K562 (cell line): ENCODE measurements around the gene SGTB. TPM values are rescaled to one million over a fixed set of nuclear protein-coding genes. Genes with fewer than 3 reads are reported as not detected.
A peak's percentile ranks its signal among the peaks of the same experiment; 100 is the strongest.

Experiments
- ATAC-seq: fragments of 200-7000 bp; cut with Tn5 transposase; 3 replicates; pipeline ENCODE4 v1.9.1; 2020; ENCODE audit warnings: moderate library complexity
- BruUV-seq: library from RNA; stranded (reverse); fragments of 400-500 nt; replicated peaks from 2 replicates; lab custom pipeline; 2021; lab: Mats Ljungman, UMichigan
- CTCF ChIA-PET: fragments of 300-600 bp; formaldehyde crosslinking; extraction: SDS; loops from one replicate; lab custom pipeline; 2021; ENCODE audit warnings: low intra/inter-chr PET ratio; lab: Yijun Ruan, JAX
- POLR2A ChIA-PET: fragments of 300-600, 350-650 bp; sonication (Branson Sonifier 250); formaldehyde crosslinking; extraction: SDS; loops from one replicate; lab custom pipeline; 2021; ENCODE audit warnings: antibody characterized with exemption, inconsistent platforms; lab: Yijun Ruan, JAX
- DNase-seq, 4 experiments: peaks; one replicate each; pipeline versions ENCODE4 v3.0.0 to v3.0.0-alpha.2; 2011 to 2018; ENCODE audit warnings: low spot score in 3 of 4, mixed read lengths in 3 of 4; ENCODE audit errors: extremely low read depth in 1 of 4
- FAIRE-seq: peaks from 2 replicates; lab custom pipeline; 2011; peaks lifted over from hg19 to GRCh38; lab: Jason Lieb, UNC
- H2AFZ ChIP-seq: 2 replicates; pipeline ENCODE4 v1.6.0; 2011; ENCODE audit warnings: low read depth, low read length, control low read depth, inconsistent platforms
- H3K27ac ChIP-seq: fragments of 200-600 bp; 3 replicates; pipeline ENCODE4 v1.8.0; 2011; ENCODE audit warnings: low read depth, mild to moderate bottlenecking, control low read depth, inconsistent platforms, low read length, moderate library complexity, mixed read lengths; ENCODE audit errors: extremely low read depth
- H3K27me3 ChIP-seq, 2 experiments: fragments of 300-600 bp in 1 of 2; 2 replicates in 1 of 2; 3 replicates in 1 of 2; pipeline versions ENCODE4 v1.6.0 to v1.8.0; 2011; ENCODE audit warnings: inconsistent platforms in 2 of 2, low read length in 2 of 2, mild to moderate bottlenecking in 1 of 2, mixed read lengths in 1 of 2, moderate library complexity in 1 of 2; ENCODE audit not compliant: control insufficient read depth in 2 of 2, insufficient read depth in 2 of 2
- H3K36me3 ChIP-seq: fragments of 300-600 bp; 3 replicates; pipeline ENCODE4 v1.8.0; 2011; ENCODE audit warnings: mild to moderate bottlenecking, low read length, inconsistent platforms; ENCODE audit not compliant: control insufficient read depth, insufficient read depth
- H3K4me1 ChIP-seq, 2 experiments: fragments of 200-600 bp in 1 of 2; replicated peaks in 1 of 2; 2 replicates in 1 of 2; 3 replicates in 1 of 2; pipeline versions ENCODE4 v1.5.1 to v1.8.0; 2011; ENCODE audit warnings: inconsistent platforms in 2 of 2, low read length in 2 of 2, mild to moderate bottlenecking in 1 of 2, mixed read lengths in 1 of 2, moderate library complexity in 1 of 2; ENCODE audit not compliant: control insufficient read depth in 2 of 2, insufficient read depth in 2 of 2
- H3K4me2 ChIP-seq: 2 replicates; pipeline ENCODE4 v1.6.1; 2011; ENCODE audit warnings: low read length, control low read depth, inconsistent platforms, mixed read lengths; ENCODE audit not compliant: insufficient read depth
- H3K4me3 ChIP-seq: fragments of 200-600 bp; sonication (generic), shearing (Covaris generic); 2 replicates; pipeline ENCODE4 v1.5.1; 2016; ENCODE audit warnings: control low read depth, inconsistent platforms
- H3K79me2 ChIP-seq: fragments of 200-600 bp; 3 replicates; pipeline ENCODE4 v1.8.0; 2011; ENCODE audit warnings: low read length, inconsistent platforms; ENCODE audit not compliant: control insufficient read depth, insufficient read depth
- H3K9ac ChIP-seq, 2 experiments: 2 replicates each; pipeline versions ENCODE4 v1.6.0 to v1.6.1; 2011; ENCODE audit warnings: low read depth in 2 of 2, low read length in 2 of 2, control low read depth in 1 of 2, inconsistent platforms in 1 of 2, mild to moderate bottlenecking in 1 of 2, mixed read lengths in 1 of 2; ENCODE audit not compliant: insufficient read depth in 1 of 2
- H3K9me1 ChIP-seq: one replicate; pipeline ENCODE4 v1.6.0; 2011; ENCODE audit warnings: inconsistent platforms, mild to moderate bottlenecking, low read length, moderate library complexity; ENCODE audit not compliant: control insufficient read depth, insufficient read depth
- H3K9me3 ChIP-seq: replicated peaks from 2 replicates; pipeline ENCODE4 v1.5.1; 2011; ENCODE audit warnings: low read depth, low read length, inconsistent platforms; ENCODE audit not compliant: control insufficient read depth, insufficient read depth
- H4K20me1 ChIP-seq: replicated peaks from 2 replicates; pipeline ENCODE4 v1.6.1; 2011; ENCODE audit warnings: low read length, inconsistent platforms, mixed read lengths; ENCODE audit not compliant: control insufficient read depth, insufficient read depth
- HDAC1 ChIP-seq, 2 experiments: fragments of 450-650 bp; IDR thresholded peaks; 2 replicates each; pipeline ENCODE4 v1.6.1; 2016 to 2017; ENCODE audit warnings: inconsistent platforms in 1 of 2, mild to moderate bottlenecking in 1 of 2, moderate library complexity in 1 of 2
- NFRKB ChIP-seq: fragments of 450-650 bp; IDR thresholded peaks from 2 replicates; pipeline ENCODE4 v1.6.1; 2016; ENCODE audit warnings: low read depth
- SETDB1 ChIP-seq: IDR thresholded peaks from one replicate; pipeline ENCODE4 v1.6.1; 2012; ENCODE audit warnings: low read length, control low read depth, inconsistent platforms
- SIN3B ChIP-seq: fragments of 450-650 bp; IDR thresholded peaks from 2 replicates; pipeline ENCODE4 v1.6.1; 2017; ENCODE audit warnings: low read depth, mild to moderate bottlenecking, moderate library complexity
- TFAP4 ChIP-seq: sonication (generic); formaldehyde crosslinking; IDR thresholded peaks from 2 replicates; pipeline ENCODE4 v1.8.0; 2022; ENCODE audit warnings: missing genetic modification reagents, mild to moderate bottlenecking, moderate library complexity, borderline replicate concordance
- YY1 ChIP-seq, 3 experiments: IDR thresholded peaks; 2 replicates each; pipeline ENCODE4 v1.6.1; 2011; ENCODE audit warnings: low read length in 2 of 3, mild to moderate bottlenecking in 2 of 3, moderate library complexity in 2 of 3, borderline replicate concordance in 1 of 3, control low read depth in 1 of 3, low read depth in 1 of 3; ENCODE audit not compliant: insufficient read depth in 3 of 3, insufficient replicate concordance in 2 of 3, control insufficient read depth in 1 of 3, insufficient read length in 1 of 3; ENCODE audit errors: extremely low read depth in 1 of 3
- ZNF655 ChIP-seq: fragments of 250-450 bp; sonication (Bioruptor Pico); IDR thresholded peaks from 2 replicates; pipeline ENCODE4 v1.5.0; 2021
- WGBS: fragments of 100-300 bp; shearing (Covaris generic); methylation state at CpG from one replicate; pipeline ENCODE4 v1.1.6; 2016; ENCODE audit warnings: low coverage, mixed read lengths; ENCODE audit not compliant: insufficient coverage; ENCODE audit errors: missing lambda C conversion rate; 5-methylcytosine and 5-hydroxymethylcytosine counted together
- in situ Hi-C: fragments of 300-500 bp; cut with MboI; formaldehyde crosslinking; loops from 4 replicates; pipeline ENCODE4 v1.15.0; 2018; ENCODE audit warnings: inconsistent platforms, mixed read lengths
- intact Hi-C: fragments of 100-400 bp; cut with micrococcal nuclease; formaldehyde crosslinking; loops from 2 replicates; pipeline ENCODE4 v1.14.2; 2022
- polyA plus RNA-seq, 8 experiments: library from polyadenylated mRNA; depleted of rRNA in 4 of 8; stranded (reverse) in 5 of 8; unstranded in 3 of 8; fragments of >200 nt; fragmentation: Nextera tagmentation in 2 of 8; fragmentation: Illumina TruSeq in 1 of 8; extraction: Ambion mirVana in 2 of 8; extraction: Trizol in 1 of 8; gene quantifications; 2 replicates each; pipeline versions ENCODE4 v1.2.1 to v1.2.3, GENCODE V29; 2011 to 2014; ENCODE audit warnings: inconsistent platforms in 1 of 8, missing spikeins in 1 of 8
- total RNA-seq, 7 experiments: library from RNA; depleted of rRNA in 6 of 7; stranded (reverse); fragments of >200 nt in 6 of 7; fragmentation: Illumina TruSeq in 2 of 7; extraction: Trizol in 2 of 7; gene quantifications; 2 replicates each; pipeline versions ENCODE4 v1.2.1 to v1.2.3, GENCODE V29; 2011 to 2021; ENCODE audit warnings: low replicate concordance in 1 of 7

SGTB gene
- total and polyA plus RNA-seq, 9 of the 15 experiments (the other 6 are each of a cell fraction or from before 2014, with no cell fraction given) = 1.3 to 8.4 (median 4.8) TPM

- peak in 2 of 3 experiments; percentile 37 to 83 for TF ChIP-seq YY1 (IDR thresholded peaks at IDR 0.05; ENCODE audit: borderline replicate concordance in 1 of 3, control insufficient read depth in 1 of 3, extremely low read depth in 1 of 3, insufficient read depth in 3 of 3, insufficient read length in 1 of 3, insufficient replicate concordance in 2 of 3, low read depth in 1 of 3, low read length in 2 of 3)
Observed at GRCh38 chr5:65625743-65626142, 96.2 kb downstream of the SGTB start (continued).

- Histone ChIP-seq H2AFZ (peak within 1 kb of the TSS; percentile 100), H3K27me3 (no peaks in the 10 kb centered on the region), H3K9me3 (no peaks in the 10 kb centered on the region), H3K9me1 (no peaks in the 10 kb centered on the region), H3K4me1 (peaks cover 6 to 14% of the 10 kb centered on the region in 2 experiments), H3K9ac (peak within 1 kb of the TSS; percentile 91 to 93), H3K4me3 (peak within 1 kb of the TSS; percentile 59), H3K79me2 (peaks cover 80% of the 10 kb centered on the region), H3K4me2 (peak within 1 kb of the TSS; percentile 95), H3K27ac (peak within 1 kb of the TSS; percentile 84), H3K36me3 (peaks cover 18% of the 10 kb centered on the region), H4K20me1 (no peaks in the 10 kb centered on the region; the same call in 1 of the 2 replicates)
- FAIRE-seq (no peak), ATAC-seq (peak; percentile 82), DNase-seq (peak; percentile 74 to 89 (median 78))
- BruUV-seq = TSS peak; percentile 74
- intact Hi-C loops = loop anchor here (2.0 to 10.0 kb wide), 2 partner anchors 100 to 300 kb away; partner anchors contain the start of gene ERBIN
- ChIA-PET POLR2A (interaction anchor here (1.0 to 1.5 kb wide), 2 partner anchors 26 to 62 kb away, joined by 3 to 5 read pairs; partner anchors contain the start of genes CENPK and PPWD1), CTCF (no interaction called here)
- in situ Hi-C loops = no loop called here
- WGBS = under 1% methylated on average over 34 of the region's 36 CpGs
- TF ChIP-seq TFAP4 = peak; percentile 1; the same call in 1 of the 2 replicates
- no peak for TF ChIP-seq ZNF655 (CRISPR knock-in tag)
- TF ChIP-seq SETDB1 = no peak
- TF ChIP-seq HDAC1 (IDR thresholded peaks at IDR 0.05) = peak in 1 of 2 experiments; percentile 85; a peak in 2 of 4 replicates
- TF ChIP-seq SIN3B = peak; percentile 90
- peak; percentile 69 for TF ChIP-seq NFRKB
Observed at GRCh38 chr5:65624571-65625555, 97.0 kb downstream of the SGTB start, which contains the start of the genes SHLD3 and TRAPPC13. TSS of gene SHLD3 (plus strand) at chr5:65625027. CDS start at chr5:65629588, 4,561 bp downstream. TSS of gene TRAPPC13 (plus strand) at chr5:65625027. CDS start at chr5:65625061, 34 bp downstream.
